Measurements from ENCODE around the gene SH3PXD2B. TPM values are rescaled to one million over a fixed set of nuclear protein-coding genes. Genes with fewer than 3 reads are reported as not detected.

The SH3PXD2B gene
- total RNA-seq, 4 donors from 2014 or later = 26.6 to 48.7 (median 38.9) TPM

GRCh38 chr5:172410160-172410559, 44.2 kb downstream of the SH3PXD2B start:
- TF ChIP-seq CTCF (IDR thresholded peaks at IDR 0.05; ENCODE audit: low read depth) = no peak

GRCh38 chr5:172407822-172408221, 46.5 kb downstream of the SH3PXD2B start:
- no peak for TF ChIP-seq CTCF (IDR thresholded peaks at IDR 0.05; ENCODE audit: low read depth)

GRCh38 chr5:172407241-172407691, 47.1 kb downstream of the SH3PXD2B start:
- no peak for TF ChIP-seq CTCF (IDR thresholded peaks at IDR 0.05; ENCODE audit: low read depth)

GRCh38 chr5:172405226-172406107, 48.9 kb downstream of the SH3PXD2B start:
- TF ChIP-seq CTCF (IDR thresholded peaks at IDR 0.05; ENCODE audit: low read depth) = no peak

GRCh38 chr5:172404746-172405145, 49.6 kb downstream of the SH3PXD2B start:
- no peak for TF ChIP-seq CTCF (IDR thresholded peaks at IDR 0.05; ENCODE audit: low read depth)

GRCh38 chr5:172403817-172404216, 50.5 kb downstream of the SH3PXD2B start:
- no peak for TF ChIP-seq CTCF (IDR thresholded peaks at IDR 0.05; ENCODE audit: low read depth)

- TF ChIP-seq CTCF (IDR thresholded peaks at IDR 0.05; ENCODE audit: low read depth) = no peak
Observed at GRCh38 chr5:172403189-172403796, 51.0 kb downstream of the SH3PXD2B start.
